22Rv1 (cell line): ENCODE results near the gene PARP1.

ENCODE experiments used
- CTCF ChIP-seq: fragments of 450-650 bp; IDR thresholded peaks from 2 replicates; pipeline ENCODE4 v1.5.1; 2017; ENCODE audit warnings: mild to moderate bottlenecking
- ZFX ChIP-seq: fragments of 450-650 bp; IDR thresholded peaks from 2 replicates; pipeline ENCODE4 v1.6.1; 2017; ENCODE audit warnings: antibody characterized with exemption, borderline replicate concordance

GRCh38 chr1:226376300-226376699 lies 31.6 kb downstream of the PARP1 start:
- TF ChIP-seq CTCF (no peak), ZFX (no peak)
